Natural killer cell (primary cell): ENCODE data around the gene ESYT2. TPM values are rescaled to one million over a fixed set of nuclear protein-coding genes. Genes with fewer than 3 reads are reported as not detected.
A peak's percentile ranks its signal among the peaks of the same experiment; 100 is the strongest.

ENCODE experiments used
- ATAC-seq, 3 donors: fragments of 150-1000 bp in 2 of 3; fragments of 200-7000 bp in 1 of 3; cut with Tn5 transposase; 1 replicate in 1 of 3; 2 replicates in 2 of 3; pipeline ENCODE4 v1.10.0; 2021; ENCODE audit warnings: mild to moderate bottlenecking in 2 of 3, moderate library complexity in 2 of 3
- DNase-seq, 2 donors: peaks; one replicate each; pipeline versions ENCODE4 v3.0.0 to v3.0.0-alpha.2; 2013 to 2021; ENCODE audit warnings: mixed read lengths in 1 of 2
- H3K27ac ChIP-seq: one replicate; pipeline ENCODE4 v1.5.1; 2013; ENCODE audit warnings: mild to moderate bottlenecking, low read length
- H3K27me3 ChIP-seq: one replicate; pipeline ENCODE4 v1.6.1; 2013; ENCODE audit warnings: low read length; ENCODE audit not compliant: control insufficient read depth, insufficient read depth
- H3K36me3 ChIP-seq: one replicate; pipeline ENCODE4 v1.6.1; 2013; ENCODE audit warnings: low read length; ENCODE audit not compliant: control insufficient read depth, insufficient read depth
- H3K4me1 ChIP-seq: one replicate; pipeline ENCODE4 v1.6.1; 2013; ENCODE audit warnings: low read length; ENCODE audit not compliant: control insufficient read depth, insufficient read depth
- H3K4me3 ChIP-seq: one replicate; pipeline ENCODE4 v1.5.1; 2013; ENCODE audit warnings: low read length
- H3K9me3 ChIP-seq: one replicate; pipeline ENCODE4 v1.6.1; 2013; ENCODE audit warnings: low read length; ENCODE audit not compliant: control insufficient read depth, insufficient read depth
- H3K27ac Mint-ChIP-seq, 2 donors: one replicate each; pipeline ENCODE4 v1.8.0; 2022; ENCODE audit warnings: mild to moderate bottlenecking in 2 of 2, mixed read lengths in 2 of 2, moderate library complexity in 1 of 2
- H3K27me3 Mint-ChIP-seq, 2 donors: one replicate each; pipeline ENCODE4 v1.8.0; 2022; ENCODE audit warnings: low read depth in 2 of 2, mixed read lengths in 2 of 2
- H3K36me3 Mint-ChIP-seq: one replicate; pipeline ENCODE4 v1.8.0; 2022; ENCODE audit warnings: mixed read lengths
- H3K4me1 Mint-ChIP-seq, 2 donors: one replicate each; pipeline ENCODE4 v1.8.0; 2022; ENCODE audit warnings: mixed read lengths in 2 of 2
- H3K4me3 Mint-ChIP-seq: one replicate; pipeline ENCODE4 v1.8.0; 2022; ENCODE audit warnings: mild to moderate bottlenecking, moderate library complexity, mixed read lengths
- H3K9me3 Mint-ChIP-seq, 2 donors: one replicate each; pipeline ENCODE4 v1.8.0; 2022; ENCODE audit warnings: mixed read lengths in 2 of 2
- WGBS: methylation state at CpG from one replicate; pipeline ENCODE4 v1.1.7; 2013; ENCODE audit warnings: missing lambda C conversion rate; ENCODE audit not compliant: insufficient coverage; 5-methylcytosine and 5-hydroxymethylcytosine counted together
- intact Hi-C: fragments of 100-400 bp; cut with micrococcal nuclease; formaldehyde crosslinking; loops from one replicate; pipeline ENCODE4 v1.14.2; 2022
- total RNA-seq, 4 donors: library from RNA; stranded (reverse); fragments of 120-200 nt in 1 of 4; gene quantifications; one replicate each; pipeline versions ENCODE4 v1.2.3 to v1.2.4, GENCODE V29; 2013 to 2022
- TF ChIP-seq, protein P1 (sequence below): fragments of 200-600 bp; IDR thresholded peaks from one replicate; pipeline ENCODE4 v1.8.0; 2022; ENCODE audit warnings: antibody characterized with exemption

The ESYT2 gene
- total RNA-seq, 3 donors from 2014 or later (not counting 1 experiment from before 2014, with no cell fraction given), result 137 to 163 (median 160) TPM

GRCh38 chr7:158754746-158755444, 74.4 kb downstream of the ESYT2 start:
- Mint-ChIP-seq H3K27ac (peak overlapping the region in 1 of 2 donors; percentile 63), H3K36me3 (peaks cover 29% of the 10 kb centered on the region), H3K4me1 (peaks cover 11 to 12% of the 10 kb centered on the region in 2 donors), H3K4me3 (no peak overlapping the region), H3K27me3 (no peaks in the 10 kb centered on the region), H3K9me3 (no peaks in the 10 kb centered on the region)
- Histone ChIP-seq H3K4me3 (no peak overlapping the region), H3K9me3 (no peaks in the 10 kb centered on the region), H3K4me1 (no peaks in the 10 kb centered on the region), H3K27me3 (no peaks in the 10 kb centered on the region), H3K36me3 (peaks cover 64% of the 10 kb centered on the region), H3K27ac (no peak overlapping the region)
- ATAC-seq (no peak), DNase-seq (no peak)
- 98% methylated on average over 11 of the region's 11 CpGs for WGBS
- intact Hi-C loops, result no loop called here
- TF ChIP-seq, protein P1, sequence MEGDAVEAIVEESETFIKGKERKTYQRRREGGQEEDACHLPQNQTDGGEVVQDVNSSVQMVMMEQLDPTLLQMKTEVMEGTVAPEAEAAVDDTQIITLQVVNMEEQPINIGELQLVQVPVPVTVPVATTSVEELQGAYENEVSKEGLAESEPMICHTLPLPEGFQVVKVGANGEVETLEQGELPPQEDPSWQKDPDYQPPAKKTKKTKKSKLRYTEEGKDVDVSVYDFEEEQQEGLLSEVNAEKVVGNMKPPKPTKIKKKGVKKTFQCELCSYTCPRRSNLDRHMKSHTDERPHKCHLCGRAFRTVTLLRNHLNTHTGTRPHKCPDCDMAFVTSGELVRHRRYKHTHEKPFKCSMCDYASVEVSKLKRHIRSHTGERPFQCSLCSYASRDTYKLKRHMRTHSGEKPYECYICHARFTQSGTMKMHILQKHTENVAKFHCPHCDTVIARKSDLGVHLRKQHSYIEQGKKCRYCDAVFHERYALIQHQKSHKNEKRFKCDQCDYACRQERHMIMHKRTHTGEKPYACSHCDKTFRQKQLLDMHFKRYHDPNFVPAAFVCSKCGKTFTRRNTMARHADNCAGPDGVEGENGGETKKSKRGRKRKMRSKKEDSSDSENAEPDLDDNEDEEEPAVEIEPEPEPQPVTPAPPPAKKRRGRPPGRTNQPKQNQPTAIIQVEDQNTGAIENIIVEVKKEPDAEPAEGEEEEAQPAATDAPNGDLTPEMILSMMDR, result no peak

GRCh38 chr7:158753900-158754299, 75.4 kb downstream of the ESYT2 start:
- Mint-ChIP-seq H3K27ac (no peak overlapping the region), H3K9me3 (no peaks in the 10 kb centered on the region)

DNA sequence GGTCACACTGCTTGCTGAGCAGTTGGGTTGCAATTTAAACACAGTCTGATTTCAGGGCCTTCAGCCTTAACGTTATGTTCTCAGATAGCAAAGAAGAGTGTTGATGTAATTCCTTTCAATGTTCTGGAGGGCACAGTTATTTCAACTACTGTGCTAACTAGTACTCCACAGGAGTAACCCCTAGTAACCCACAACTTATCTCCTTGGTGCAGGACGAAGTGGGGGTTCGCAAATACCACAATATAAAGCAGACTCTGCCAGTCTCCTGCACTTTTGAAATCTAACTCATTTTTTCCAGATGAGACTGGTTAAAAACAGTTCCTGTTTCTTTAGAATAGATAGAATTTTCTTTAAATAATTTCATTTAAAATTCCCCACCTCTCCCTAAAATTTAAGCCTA, 77.6 kb downstream of the ESYT2 start:
- peaks cover 11% of the 10 kb centered on the region for H3K36me3 Mint-ChIP-seq
- ATAC-seq (no peak), DNase-seq (no peak)
- WGBS, result 95% methylated on average over 3 of the region's 3 CpGs
- TF ChIP-seq, protein P1, result no peak
- Histone ChIP-seq H3K4me3 (no peak overlapping the region), H3K27me3 (no peaks in the 10 kb centered on the region), H3K9me3 (no peaks in the 10 kb centered on the region), H3K27ac (no peak overlapping the region), H3K36me3 (peaks cover 54% of the 10 kb centered on the region), H3K4me1 (no peaks in the 10 kb centered on the region)
- H3K4me3 Mint-ChIP-seq, result no peak overlapping the region
- no peaks in the 10 kb centered on the region for H3K27me3 Mint-ChIP-seq
- no peaks in the 10 kb centered on the region for H3K9me3 Mint-ChIP-seq
- H3K27ac Mint-ChIP-seq, result no peak overlapping the region
- intact Hi-C loops, result no loop called here
- peaks cover 0 to 5% of the 10 kb centered on the region in 2 donors for H3K4me1 Mint-ChIP-seq

More at GRCh38 chr7:158753900-158754299, 75.4 kb downstream of the ESYT2 start:
- Histone ChIP-seq H3K27ac (no peak overlapping the region), H3K4me1 (no peaks in the 10 kb centered on the region), H3K27me3 (no peaks in the 10 kb centered on the region), H3K36me3 (peaks cover 60% of the 10 kb centered on the region), H3K4me3 (no peak overlapping the region), H3K9me3 (no peaks in the 10 kb centered on the region)
- intact Hi-C loops, result no loop called here
- no peak overlapping the region for H3K4me3 Mint-ChIP-seq
- 97% methylated on average over 4 of the region's 5 CpGs for WGBS
- H3K27me3 Mint-ChIP-seq, result no peaks in the 10 kb centered on the region
- TF ChIP-seq, protein P1, result no peak
- peaks cover 19% of the 10 kb centered on the region for H3K36me3 Mint-ChIP-seq
- DNase-seq (no peak), ATAC-seq (no peak)
- H3K4me1 Mint-ChIP-seq, result peaks cover 11 to 12% of the 10 kb centered on the region in 2 donors

GRCh38 chr7:158751199-158751598, 78.1 kb downstream of the ESYT2 start:
- DNase-seq (no peak), ATAC-seq (no peak)
- Histone ChIP-seq H3K4me1 (no peaks in the 10 kb centered on the region), H3K27ac (no peak overlapping the region), H3K36me3 (peaks cover 55% of the 10 kb centered on the region), H3K4me3 (no peak overlapping the region), H3K9me3 (no peaks in the 10 kb centered on the region), H3K27me3 (no peaks in the 10 kb centered on the region)
- H3K4me3 Mint-ChIP-seq, result no peak overlapping the region
- peak overlapping the region in 1 of 2 donors; percentile 38 for H3K27ac Mint-ChIP-seq
- H3K27me3 Mint-ChIP-seq, result no peaks in the 10 kb centered on the region
- peaks cover 0 to 5% of the 10 kb centered on the region in 2 donors for H3K4me1 Mint-ChIP-seq
- H3K9me3 Mint-ChIP-seq, result no peaks in the 10 kb centered on the region
- H3K36me3 Mint-ChIP-seq, result peaks cover 11% of the 10 kb centered on the region
- intact Hi-C loops, result no loop called here
- TF ChIP-seq, protein P1, result no peak
- no CpG with 5 or more reads among the region's 2 CpGs for WGBS
